H1 (cell line): ENCODE results near the gene GRM4. TPM values are rescaled to one million over a fixed set of nuclear protein-coding genes. Genes with fewer than 3 reads are reported as not detected.
A peak's percentile ranks its signal among the peaks of the same experiment; 100 is the strongest.

Experiments
- CTCF ChIA-PET: fragments of 300-600 bp; sonication (Branson Sonifier 250); formaldehyde crosslinking; loops from one replicate; lab custom pipeline; 2021; ENCODE audit not compliant: partially characterized antibody; lab: Charles Lee
- POLR2A ChIA-PET: fragments of 300-600 bp; sonication (Branson Sonifier 250); formaldehyde crosslinking; loops from one replicate; lab custom pipeline; 2021; ENCODE audit warnings: inconsistent platforms; ENCODE audit not compliant: partially characterized antibody; lab: Charles Lee
- DNase-seq, 2 experiments: peaks; one replicate each; pipeline versions ENCODE4 v3.0.0 to v3.0.0-alpha.2; 2010 to 2022; ENCODE audit warnings: low spot score in 2 of 2, low read depth in 1 of 2, mixed read lengths in 1 of 2
- FAIRE-seq: peaks from 2 replicates; lab custom pipeline; 2011; peaks lifted over from hg19 to GRCh38; lab: Jason Lieb, UNC
- H2AFZ ChIP-seq: 2 replicates; pipeline ENCODE4 v1.8.1; 2012; ENCODE audit warnings: low read length, inconsistent platforms
- H2AK5ac ChIP-seq: 2 replicates; pipeline ENCODE4 v1.6.1; 2013; ENCODE audit warnings: low read depth, low read length
- H2BK120ac ChIP-seq: replicated peaks from 2 replicates; pipeline ENCODE3; 2013; ENCODE audit warnings: low read depth, low read length, inconsistent platforms
- H2BK12ac ChIP-seq: 2 replicates; pipeline ENCODE4 v1.6.1; 2013; ENCODE audit warnings: low read depth, low read length
- H2BK15ac ChIP-seq: 2 replicates; pipeline ENCODE4 v1.6.1; 2013; ENCODE audit warnings: low read length
- H2BK20ac ChIP-seq: 2 replicates; pipeline ENCODE4 v1.6.1; 2013; ENCODE audit warnings: low read length
- H2BK5ac ChIP-seq: 2 replicates; pipeline ENCODE4 v1.6.1; 2013; ENCODE audit warnings: low read depth, low read length
- H3K14ac ChIP-seq: 2 replicates; pipeline ENCODE4 v1.6.1; 2013; ENCODE audit warnings: inconsistent platforms; ENCODE audit not compliant: insufficient read length
- H3K18ac ChIP-seq: 2 replicates; pipeline ENCODE4 v1.6.1; 2013; ENCODE audit warnings: low read length; ENCODE audit errors: extremely low read depth
- H3K23ac ChIP-seq: 2 replicates; pipeline ENCODE4 v1.6.1; 2013; ENCODE audit warnings: inconsistent platforms; ENCODE audit not compliant: insufficient read length
- H3K23me2 ChIP-seq: 2 replicates; pipeline ENCODE4 v1.6.1; 2013; ENCODE audit warnings: low read depth, low read length
- H3K27ac ChIP-seq: 2 replicates; pipeline ENCODE4 v1.6.1; 2011; ENCODE audit warnings: low read depth, low read length, inconsistent platforms
- H3K27me3 ChIP-seq, 4 experiments: replicated peaks in 1 of 4; 1 replicate in 1 of 4; 2 replicates in 3 of 4; pipeline versions ENCODE4 v1.6.1 to v1.8.1; 2011 to 2013; ENCODE audit warnings: low read length in 3 of 4, mild to moderate bottlenecking in 3 of 4, inconsistent platforms in 2 of 4, mixed read lengths in 2 of 4, moderate library complexity in 1 of 4; ENCODE audit not compliant: control insufficient read depth in 3 of 4, insufficient read depth in 3 of 4; ENCODE audit errors: extremely low read depth in 1 of 4
- H3K36me3 ChIP-seq, 4 experiments: 2 replicates each; pipeline versions ENCODE4 v1.6.1 to v1.8.1; 2011 to 2013; ENCODE audit warnings: mild to moderate bottlenecking in 4 of 4, low read length in 3 of 4, moderate library complexity in 2 of 4, control low read depth in 1 of 4, inconsistent platforms in 1 of 4; ENCODE audit not compliant: insufficient read depth in 4 of 4, control insufficient read depth in 2 of 4
- H3K4ac ChIP-seq: replicated peaks from 2 replicates; pipeline ENCODE3; 2013; ENCODE audit warnings: low read length, low read depth, mixed read lengths, inconsistent platforms; ENCODE audit not compliant: insufficient read length
- H3K4me1 ChIP-seq, 4 experiments: replicated peaks in 1 of 4; 1 replicate in 1 of 4; 2 replicates in 3 of 4; pipeline versions ENCODE4 v1.6.1 to v1.8.1; 2011 to 2013; ENCODE audit warnings: low read length in 3 of 4, inconsistent platforms in 2 of 4, mixed read lengths in 1 of 4; ENCODE audit not compliant: insufficient read depth in 4 of 4, control insufficient read depth in 3 of 4
- H3K4me2 ChIP-seq, 2 experiments: 2 replicates each; pipeline versions ENCODE4 v1.6.1 to v1.8.1; 2011 to 2013; ENCODE audit warnings: low read depth in 2 of 2, low read length in 2 of 2, control low read depth in 1 of 2, inconsistent platforms in 1 of 2, mild to moderate bottlenecking in 1 of 2; ENCODE audit not compliant: insufficient read depth in 1 of 2
- H3K4me3 ChIP-seq, 4 experiments: fragments of 200-600, 300-600 bp in 1 of 4; sonication (generic), shearing (Covaris generic), sonication (Bioruptor Twin) in 1 of 4; 2 replicates each; pipeline versions ENCODE4 v1.5.1 to v1.8.1; 2011 to 2016; ENCODE audit warnings: low read length in 4 of 4, low read depth in 3 of 4, control low read depth in 2 of 4, inconsistent platforms in 2 of 4, mild to moderate bottlenecking in 2 of 4, mixed read lengths in 1 of 4, moderate library complexity in 1 of 4; ENCODE audit not compliant: insufficient read depth in 2 of 4; ENCODE audit errors: extremely low read depth in 1 of 4
- H3K56ac ChIP-seq: replicated peaks from 2 replicates; pipeline ENCODE3; 2013; ENCODE audit warnings: low read depth, mild to moderate bottlenecking, mixed read lengths, low read length, inconsistent platforms; ENCODE audit not compliant: insufficient read length
- H3K79me1 ChIP-seq: 2 replicates; pipeline ENCODE4 v1.6.1; 2013; ENCODE audit warnings: low read depth, low read length, control low read depth
- H3K79me2 ChIP-seq, 2 experiments: 2 replicates each; pipeline versions ENCODE4 v1.6.1 to v1.8.1; 2012 to 2013; ENCODE audit warnings: low read length in 2 of 2, mild to moderate bottlenecking in 2 of 2, inconsistent platforms in 1 of 2; ENCODE audit not compliant: insufficient read depth in 2 of 2, control insufficient read depth in 1 of 2
- H3K9ac ChIP-seq, 4 experiments: replicated peaks in 1 of 4; 1 replicate in 1 of 4; 2 replicates in 3 of 4; pipeline versions ENCODE4 v1.6.1 to v1.8.1; 2011 to 2013; ENCODE audit warnings: low read depth in 3 of 4, low read length in 3 of 4, control low read depth in 2 of 4, mild to moderate bottlenecking in 2 of 4, moderate library complexity in 2 of 4, inconsistent platforms in 1 of 4; ENCODE audit errors: extremely low read depth in 1 of 4
- H3K9me3 ChIP-seq, 2 experiments: 2 replicates each; pipeline versions ENCODE4 v1.6.1 to v1.8.1; 2012 to 2013; ENCODE audit warnings: mild to moderate bottlenecking in 2 of 2, moderate library complexity in 2 of 2, control low read depth in 1 of 2, inconsistent platforms in 1 of 2, low read depth in 1 of 2, low read length in 1 of 2, mixed read lengths in 1 of 2; ENCODE audit not compliant: insufficient read depth in 2 of 2
- H4K20me1 ChIP-seq, 2 experiments: replicated peaks in 1 of 2; 2 replicates each; pipeline versions ENCODE3 to v1.8.1; 2011 to 2013; ENCODE audit warnings: inconsistent platforms in 2 of 2, low read length in 2 of 2, mild to moderate bottlenecking in 1 of 2; ENCODE audit not compliant: insufficient read depth in 2 of 2, control insufficient read depth in 1 of 2
- H4K5ac ChIP-seq: 2 replicates; pipeline ENCODE4 v1.6.1; 2013; ENCODE audit warnings: low read length, low read depth, mixed read lengths, inconsistent platforms; ENCODE audit not compliant: insufficient read length
- H4K8ac ChIP-seq: 2 replicates; pipeline ENCODE4 v1.8.0; 2013; ENCODE audit warnings: mild to moderate bottlenecking, moderate library complexity, low read length, inconsistent platforms; ENCODE audit not compliant: insufficient read depth; ENCODE audit errors: extremely low read depth
- H4K91ac ChIP-seq: replicated peaks from 2 replicates; pipeline ENCODE3; 2013; ENCODE audit warnings: low read length, mixed read lengths, inconsistent platforms; ENCODE audit not compliant: insufficient read length
- BACH1 ChIP-seq: IDR thresholded peaks from 2 replicates; pipeline ENCODE4 v1.6.1; 2012; ENCODE audit warnings: low read length, improper control_type of control experiment
- CHD1 ChIP-seq: IDR thresholded peaks from 2 replicates; pipeline ENCODE4 v1.6.1; 2012; ENCODE audit warnings: low read depth, low read length, improper control_type of control experiment
- FOSL1 ChIP-seq: IDR thresholded peaks from 2 replicates; pipeline ENCODE4 v1.6.1; 2011; ENCODE audit warnings: mild to moderate bottlenecking, low read depth, low read length, moderate library complexity; ENCODE audit not compliant: insufficient read depth
- JUND ChIP-seq: IDR thresholded peaks from 2 replicates; pipeline ENCODE4 v1.6.1; 2011; ENCODE audit warnings: mild to moderate bottlenecking, improper control_type of control experiment, low read length
- SRF ChIP-seq: IDR thresholded peaks from 2 replicates; pipeline ENCODE4 v1.6.1; 2011; ENCODE audit warnings: mild to moderate bottlenecking, low read depth, low read length, moderate library complexity
- TAF7 ChIP-seq: optimal IDR thresholded peaks from 2 replicates; pipeline ENCODE3; 2011; ENCODE audit warnings: low read depth, mild to moderate bottlenecking, inconsistent platforms, low read length, moderate library complexity, borderline replicate concordance
- TCF12 ChIP-seq: IDR thresholded peaks from 2 replicates; pipeline ENCODE4 v1.6.1; 2011; ENCODE audit warnings: low read depth, mild to moderate bottlenecking, low read length
- WGBS, 2 experiments: shearing (Covaris generic) in 1 of 2; methylation state at CpG; one replicate each; pipeline versions ENCODE4 v1.1.6 to v1.1.7; 2013 to 2015; ENCODE audit warnings: low lambda C conversion rate in 2 of 2, mixed read lengths in 2 of 2, inconsistent platforms in 1 of 2, low coverage in 1 of 2, missing lambda C conversion rate in 1 of 2; ENCODE audit not compliant: insufficient replicate concordance in 2 of 2, insufficient coverage in 1 of 2, insufficient read length in 1 of 2; ENCODE audit errors: extremely low coverage in 1 of 2, missing lambda C conversion rate in 1 of 2; 5-methylcytosine and 5-hydroxymethylcytosine counted together
- polyA plus RNA-seq, 7 experiments: library from polyadenylated mRNA; depleted of rRNA in 3 of 7; stranded (reverse) in 5 of 7; unstranded in 2 of 7; fragments of >200 nt in 5 of 7; fragments of 200-250 nt in 2 of 7; gene quantifications; 1 replicate in 5 of 7; 2 replicates in 1 of 7; 4 replicates in 1 of 7; pipeline versions ENCODE4 v1.2.1 to v1.2.3, GENCODE V29; 2011 to 2013; ENCODE audit warnings: missing spikeins in 2 of 7, mixed read lengths in 2 of 7
- total RNA-seq: library from RNA; stranded (reverse); fragmentation: NEBNext Ultra II Directional; extraction: Animal tissue kit (Norgen Biotek cat#: 25700); gene quantifications from 2 replicates; pipeline ENCODE4 v1.2.1, GENCODE V29; 2021

Gene GRM4
- total and polyA plus RNA-seq, 2 of the 8 experiments (the other 6 are each of a cell fraction or from before 2014, with no cell fraction given): 19.6 to 21.5 TPM

DNA sequence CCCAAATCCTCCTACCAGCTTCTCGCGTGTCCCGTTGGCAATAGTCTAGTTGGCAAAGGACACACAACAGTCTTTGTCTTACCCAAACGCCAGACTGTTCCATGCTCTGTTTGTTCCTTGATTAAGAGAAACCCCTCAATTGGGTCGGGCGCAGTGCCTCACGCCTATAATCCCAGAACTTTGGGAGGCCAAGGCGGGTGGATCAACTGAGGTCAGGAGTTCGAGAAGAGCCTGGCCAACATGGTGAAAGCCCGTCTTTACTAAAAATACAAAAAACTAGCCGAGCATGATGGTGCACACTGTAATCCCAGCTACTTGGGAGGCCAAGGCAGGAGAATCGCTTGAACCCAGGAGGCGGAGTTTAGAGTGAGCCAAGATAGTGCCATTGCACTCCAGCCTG lies 153.7 kb downstream of the GRM4 start:
- ChIA-PET CTCF (interaction anchor here (0.6 to 2.8 kb wide), 8 partner anchors 13 to 1815 kb away, joined by 3 to 8 read pairs (median 4); no protein-coding TSS in a partner anchor), POLR2A (no interaction called here)
- Histone ChIP-seq H3K4me2 (no peak overlapping the region), H3K4me3 (no peak overlapping the region), H3K79me1 (no peaks in the 10 kb centered on the region), H3K56ac (no peak overlapping the region), H4K5ac (no peak overlapping the region), H4K8ac (no peak overlapping the region), H3K4ac (no peak overlapping the region), H3K79me2 (no peaks in the 10 kb centered on the region), H3K23ac (no peak overlapping the region), H2BK120ac (no peak overlapping the region), H2BK20ac (no peak overlapping the region), H3K4me1 (peaks cover 0 to 8% (median 1%) of the 10 kb centered on the region in 4 experiments; a peak in 4 of 7 replicates), H3K9me3 (no peaks in the 10 kb centered on the region), H4K20me1 (no peaks in the 10 kb centered on the region), H2AK5ac (no peak overlapping the region), H3K23me2 (no peaks in the 10 kb centered on the region), H3K36me3 (no peaks in the 10 kb centered on the region), H3K27me3 (peaks cover 0 to 6% (median 0%) of the 10 kb centered on the region in 4 experiments; a peak in 4 of 7 replicates), H4K91ac (no peak overlapping the region), H2BK15ac (no peak overlapping the region), H2BK5ac (no peak overlapping the region), H3K18ac (no peak overlapping the region), H2BK12ac (no peak overlapping the region), H2AFZ (no peak overlapping the region), H3K9ac (no peak overlapping the region), H3K14ac (no peak overlapping the region), H3K27ac (no peak overlapping the region)
- WGBS, 2 experiments: 89% methylated on average over 13 of the region's 13 CpGs; no CpG with 5 or more reads in 1 of the 2 experiments
- FAIRE-seq: no peak
- TF ChIP-seq SRF (no peak), TAF7 (no peak), JUND (no peak), TCF12 (no peak), CHD1 (no peak), BACH1 (no peak), FOSL1 (no peak)
- peak in 1 of 2 experiments; percentile 27 for DNase-seq
